GM21390 (cell line): ENCODE measurements around the gene TMEM87B.
"Not testable (repeated sequence)": the region's sequence is repeated elsewhere in the genome, so short reads cannot be mapped to it uniquely, and the experiment has no call there.

Experiments used
- ATAC-seq: cut with Tn5 transposase; IDR thresholded peaks from one replicate; pipeline ENCODE4 v1.9.1; 2021; ENCODE audit not compliant: unreplicated experiment

Gene TMEM87B

DNA sequence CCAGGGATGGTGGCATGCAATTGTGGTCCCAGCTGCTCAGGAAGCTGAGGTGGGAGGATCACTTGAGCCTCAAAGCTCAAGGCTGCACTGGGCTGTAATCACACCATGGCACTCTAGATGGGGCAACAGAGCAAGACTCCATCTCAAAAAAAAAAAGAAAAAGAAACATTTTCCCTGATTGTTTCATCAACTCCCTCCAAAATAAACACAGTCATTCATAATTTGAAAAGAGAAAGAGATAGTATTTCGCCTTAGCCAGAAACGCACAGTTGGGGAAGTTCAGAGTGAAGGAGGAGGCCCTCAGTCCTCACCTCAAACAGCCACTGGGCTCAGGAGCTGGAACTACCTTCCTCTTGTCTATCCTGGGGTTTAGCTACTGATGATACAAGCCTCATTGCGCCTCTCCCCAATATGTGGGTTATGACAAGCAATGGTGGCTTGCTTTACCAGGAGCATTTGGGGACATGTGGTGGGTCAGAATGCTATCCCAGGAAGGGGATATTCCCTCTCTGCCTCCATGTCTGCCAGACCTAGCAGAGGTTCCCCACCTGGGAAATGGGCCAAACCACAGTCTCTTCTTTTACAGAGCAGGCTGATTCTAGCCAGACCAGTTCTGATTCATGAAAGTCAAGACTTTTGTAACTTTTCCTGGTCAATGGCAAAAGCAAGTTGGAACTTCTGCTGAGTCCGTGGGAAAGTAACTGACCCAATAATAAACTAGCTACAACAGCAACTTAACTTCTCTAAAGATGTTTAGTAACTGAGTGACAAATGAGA, 22.2 kb upstream of the TMEM87B start:
- ATAC-seq = no peak

DNA sequence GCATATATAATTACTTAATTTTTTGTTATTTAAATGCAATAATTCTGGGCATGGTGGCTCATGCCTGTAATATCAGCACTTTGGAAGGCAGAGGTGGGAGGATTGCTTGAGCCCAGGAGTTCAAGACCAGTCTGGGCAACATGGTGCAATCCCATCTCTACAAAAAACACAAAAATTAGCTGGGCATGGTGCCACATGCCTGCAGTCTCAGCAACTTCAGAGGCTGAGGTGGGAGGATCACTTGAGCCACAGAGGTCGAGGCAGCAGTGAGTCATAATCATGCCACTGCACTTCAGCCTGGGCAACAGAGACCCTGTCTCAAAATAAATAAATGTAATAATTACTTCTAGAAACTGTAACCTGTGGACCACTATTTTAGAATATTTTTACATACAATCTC, 21.5 kb upstream of the TMEM87B start:
- ATAC-seq = no peak

- no peak for ATAC-seq
Measured at GRCh38 chr2:112034924-112035323, 20.1 kb upstream of the TMEM87B start.

- no peak for ATAC-seq
Measured at GRCh38 chr2:112035786-112036185, 19.3 kb upstream of the TMEM87B start.

DNA sequence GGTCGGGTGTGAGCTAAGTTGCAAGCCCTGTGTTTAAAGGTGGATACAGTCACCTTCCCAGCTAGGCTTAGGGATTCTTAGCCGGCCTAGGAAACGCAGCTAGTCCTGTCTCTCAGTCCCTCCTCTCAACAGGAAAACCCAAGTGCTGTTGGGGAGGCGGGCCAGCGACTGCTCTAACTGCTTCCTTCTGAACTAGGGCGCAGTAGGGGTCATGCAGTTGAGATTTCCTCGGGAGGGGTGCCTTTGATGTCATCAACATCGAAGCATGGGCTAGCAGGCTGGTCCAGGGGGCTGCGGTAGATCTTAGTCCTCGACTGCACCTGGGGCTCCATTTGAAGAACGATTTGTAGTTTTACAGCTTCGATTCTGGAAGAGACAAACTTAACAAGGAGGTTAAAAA, 15.5 kb upstream of the TMEM87B start:
- not testable (repeated sequence) for ATAC-seq

DNA sequence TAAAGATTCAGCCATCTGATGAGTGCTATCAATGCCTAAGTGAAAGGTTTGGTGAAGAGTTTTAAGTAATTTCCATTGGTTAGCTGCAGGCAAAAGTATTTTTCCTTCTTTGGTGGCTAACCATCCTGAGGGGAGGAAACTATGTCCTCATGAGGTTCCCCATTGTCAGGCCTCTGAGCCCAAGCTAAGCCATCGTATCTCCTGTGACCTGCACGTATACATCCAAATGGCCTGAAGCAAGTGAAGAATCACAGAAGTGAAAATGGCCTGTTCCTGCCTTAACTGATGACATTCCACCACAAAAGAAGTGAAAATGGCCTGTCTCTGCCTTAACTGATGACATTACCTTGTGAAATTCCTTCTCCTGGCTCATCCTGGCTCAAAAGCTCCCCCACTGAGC, 15.0 kb upstream of the TMEM87B start:
- not testable (repeated sequence) for ATAC-seq

- ATAC-seq = not testable (repeated sequence)
Measured at GRCh38 chr2:112041460-112041859, 13.6 kb upstream of the TMEM87B start.

- ATAC-seq = no peak
Measured at GRCh38 chr2:112045446-112046014, 9.5 kb upstream of the TMEM87B start.

DNA sequence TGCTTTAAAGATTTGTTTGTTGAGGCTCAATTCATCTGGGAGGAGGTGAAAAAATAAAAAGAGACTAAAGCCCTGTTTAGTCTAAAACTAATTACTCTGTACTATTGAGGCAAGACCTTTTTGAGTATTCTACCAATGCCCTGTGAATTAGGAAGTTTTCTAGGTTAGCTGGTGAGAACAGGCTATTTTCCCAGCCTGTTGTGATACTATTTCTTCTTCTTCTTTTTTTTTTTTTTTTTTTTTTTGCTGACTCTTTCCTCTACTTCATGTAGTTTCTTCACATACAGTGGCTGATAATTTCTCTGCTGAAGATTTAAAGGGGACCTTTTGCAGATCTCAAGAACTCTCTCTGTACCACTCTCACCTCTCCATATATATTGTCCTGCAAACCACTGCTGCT, 8.8 kb upstream of the TMEM87B start:
- ATAC-seq = no peak

- ATAC-seq = no peak
Measured at GRCh38 chr2:112047537-112048235, 7.4 kb upstream of the TMEM87B start.

- ATAC-seq = no peak
Measured at GRCh38 chr2:112048236-112048592, 6.9 kb upstream of the TMEM87B start.

DNA sequence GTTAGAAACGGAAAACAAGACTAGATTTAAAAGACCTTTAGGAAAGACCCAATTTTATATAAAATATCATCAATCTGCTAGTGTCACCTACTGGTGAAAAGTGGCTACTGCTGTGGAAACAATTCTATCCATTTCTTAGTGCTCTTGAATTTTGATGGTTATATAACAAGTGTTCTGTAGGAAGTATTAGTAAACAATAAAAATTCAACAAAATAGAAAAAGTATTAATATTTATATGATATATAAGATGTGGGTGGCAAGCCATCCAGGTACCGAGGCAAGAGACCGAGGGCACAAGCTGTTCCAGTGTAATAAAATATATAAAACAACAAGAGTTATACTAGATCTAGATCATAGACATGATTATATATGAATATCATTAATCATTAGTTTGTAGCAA, 6.2 kb upstream of the TMEM87B start:
- ATAC-seq = peak; percentile 60

DNA sequence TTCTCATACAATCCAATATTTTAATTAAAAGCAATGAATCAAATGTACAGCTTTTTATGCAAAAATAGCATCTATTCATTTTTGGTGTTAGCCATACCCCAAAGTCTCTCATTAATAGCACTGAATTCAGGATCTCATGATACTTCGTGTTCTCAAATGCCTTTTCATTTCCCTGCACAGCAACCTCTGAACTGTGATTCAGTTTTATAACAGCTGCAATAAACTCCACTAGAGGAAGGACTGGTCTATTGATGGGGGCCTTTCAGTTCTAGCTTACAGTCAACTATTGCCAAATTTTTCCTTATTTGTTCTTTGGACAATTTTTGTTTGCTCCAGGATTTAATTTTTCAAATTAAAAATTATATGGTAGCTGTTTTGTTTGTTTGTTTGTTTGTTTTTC, 4.8 kb upstream of the TMEM87B start:
- ATAC-seq = no peak

- ATAC-seq = peak; percentile 54
Measured at GRCh38 chr2:112053917-112054846, 887 bp upstream of the TMEM87B start.

DNA sequence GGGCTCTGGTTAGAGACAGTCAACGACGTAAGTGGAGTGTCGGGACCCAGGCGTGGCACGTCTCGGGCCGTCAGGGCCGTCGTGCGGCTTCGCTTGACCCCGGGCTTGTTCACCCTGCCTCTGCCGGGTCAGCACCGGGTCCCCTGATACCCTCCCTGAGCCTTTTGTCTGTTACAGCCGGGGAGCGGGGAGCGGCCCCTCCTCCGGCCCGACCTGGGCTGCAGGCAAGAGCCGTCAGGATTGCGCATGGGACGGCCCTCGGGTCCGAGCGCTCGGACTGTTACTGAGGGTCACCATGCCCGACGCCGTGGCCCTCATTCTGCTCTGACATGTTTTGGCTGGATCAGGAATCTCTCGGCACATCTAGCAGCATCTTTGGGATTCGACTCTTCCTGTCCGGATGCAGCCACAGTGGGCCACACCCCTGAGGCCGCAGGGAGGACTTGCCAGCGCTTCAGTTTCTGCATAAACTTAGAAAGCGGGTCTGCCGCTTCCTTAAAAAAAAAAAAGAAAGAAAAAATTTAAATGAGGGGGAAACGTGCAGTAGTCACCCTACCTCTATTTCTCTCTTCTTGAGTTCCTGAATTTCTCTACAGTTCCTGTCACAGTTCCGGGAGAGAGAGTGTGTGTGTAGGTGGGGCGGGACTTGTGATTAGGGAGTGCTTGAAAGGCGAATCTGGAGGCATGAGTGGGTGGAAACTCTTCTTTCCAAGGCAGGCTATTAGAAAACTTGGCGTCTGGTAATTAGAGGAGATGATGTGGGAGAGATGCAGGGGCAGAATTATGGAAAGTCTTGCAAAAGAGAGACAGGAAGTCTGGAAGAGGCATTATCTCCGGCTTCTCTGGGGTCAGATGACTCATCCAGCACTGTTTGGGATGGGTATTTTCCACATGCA, 909 bp downstream of the TMEM87B start:
- ATAC-seq = peak; percentile 3

DNA sequence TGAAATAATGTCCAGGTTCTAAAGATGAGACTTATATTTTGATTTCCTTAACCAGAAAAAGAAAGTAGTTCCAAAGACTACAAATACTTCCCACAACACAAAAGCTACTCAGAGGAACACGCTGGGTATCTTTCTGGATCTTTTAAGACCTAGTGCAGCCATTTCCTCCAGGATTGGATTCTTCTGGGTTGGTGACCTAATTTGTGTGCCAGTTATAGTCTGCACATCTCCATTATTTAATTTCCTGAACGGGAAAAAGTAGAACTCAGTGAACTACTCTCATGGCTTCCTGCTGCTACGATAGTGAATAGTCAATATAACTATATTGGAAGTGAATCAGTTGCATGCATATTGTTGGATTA, 1.5 kb downstream of the TMEM87B start:
- no peak for ATAC-seq

DNA sequence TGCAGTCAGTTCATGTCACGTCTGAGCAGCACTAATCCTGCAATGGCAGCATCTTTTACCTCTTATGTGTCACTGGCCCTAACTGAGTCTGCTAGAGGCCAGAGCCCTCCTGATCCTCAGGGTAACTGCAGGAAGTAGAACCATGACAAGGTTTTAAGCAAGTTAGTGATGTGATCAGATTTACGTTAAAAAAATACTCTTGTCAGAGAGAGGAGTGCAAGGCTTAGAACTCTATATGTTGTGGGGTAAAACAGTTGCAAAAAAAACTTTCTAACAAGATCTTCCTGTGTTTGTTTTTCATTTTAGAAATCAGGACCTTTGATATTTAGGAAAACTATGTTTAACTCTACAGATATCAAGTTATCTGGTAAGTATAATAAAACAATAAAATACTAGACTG, 4.6 kb downstream of the TMEM87B start:
- ATAC-seq = no peak

DNA sequence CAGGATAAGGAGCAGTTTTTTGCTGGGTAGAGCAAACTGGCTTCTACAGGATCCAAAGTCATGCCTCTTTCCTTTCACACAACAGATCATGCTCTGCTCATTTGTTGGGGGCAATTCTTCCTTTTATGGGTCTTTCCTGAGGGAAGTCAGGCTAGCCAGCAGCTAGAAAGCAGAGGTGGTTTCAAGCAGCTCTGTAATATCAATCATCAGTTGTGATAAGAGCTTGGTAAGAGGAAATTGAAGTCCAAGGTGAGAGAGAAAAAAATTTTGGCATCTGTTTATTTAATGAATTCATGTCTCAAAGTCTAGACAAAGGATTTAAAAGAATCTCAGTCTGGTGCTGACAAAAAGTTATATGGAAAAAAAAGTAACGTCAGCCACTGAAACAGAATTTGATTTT, 6.2 kb downstream of the TMEM87B start:
- no peak for ATAC-seq

GRCh38 chr2:112061840-112062239, 6.8 kb downstream of the TMEM87B start:
- ATAC-seq = no peak

DNA sequence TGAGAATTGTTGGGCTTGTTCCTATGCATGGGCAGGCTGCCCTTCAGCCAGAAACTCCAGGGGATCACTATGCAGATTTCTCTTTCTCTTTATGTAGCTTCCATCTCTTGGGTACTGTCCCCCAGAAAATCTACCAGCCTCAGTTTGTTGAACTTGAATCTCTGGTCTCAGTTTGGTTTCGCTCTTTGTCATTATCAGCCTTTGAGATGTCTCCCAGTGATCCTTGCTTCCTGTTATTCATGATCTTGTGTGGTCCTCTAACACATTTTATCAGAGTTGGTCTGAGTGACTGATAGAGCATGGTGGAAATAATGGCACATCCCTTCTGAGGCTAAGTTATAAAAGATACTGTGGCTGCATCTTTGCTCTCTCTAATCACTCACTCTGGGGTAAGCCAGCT, 7.8 kb downstream of the TMEM87B start:
- ATAC-seq = no peak
